HG03103 (cell line): Measurements from ENCODE around the gene RAC2.

Source experiments
- ATAC-seq: cut with Tn5 transposase; IDR thresholded peaks from one replicate; pipeline ENCODE4 v1.9.1; 2021; ENCODE audit warnings: low read depth; ENCODE audit not compliant: unreplicated experiment

RAC2 gene

GRCh38 chr22:37276776-37277175 lies 32.7 kb upstream of the RAC2 start:
- ATAC-seq, result no peak

- ATAC-seq, result no peak
Observed at GRCh38 chr22:37275622-37276021, 31.6 kb upstream of the RAC2 start.

- ATAC-seq, result no peak
Observed at GRCh38 chr22:37275134-37275533, 31.1 kb upstream of the RAC2 start.

- no peak for ATAC-seq
Observed at GRCh38 chr22:37274380-37274862, 30.4 kb upstream of the RAC2 start.

- no peak for ATAC-seq
Observed at GRCh38 chr22:37273846-37274225, 29.8 kb upstream of the RAC2 start.

- no peak for ATAC-seq
Observed at GRCh38 chr22:37273126-37273845, 29.2 kb upstream of the RAC2 start.

- ATAC-seq, result no peak
Observed at GRCh38 chr22:37270928-37271650, 27.0 kb upstream of the RAC2 start.

GRCh38 chr22:37269936-37270678 lies 26.0 kb upstream of the RAC2 start:
- no peak for ATAC-seq

GRCh38 chr22:37267661-37268413 lies 23.8 kb upstream of the RAC2 start:
- no peak for ATAC-seq

GRCh38 chr22:37267135-37267587 lies 23.1 kb upstream of the RAC2 start:
- peak; percentile 81 for ATAC-seq

GRCh38 chr22:37266581-37267134 lies 22.6 kb upstream of the RAC2 start:
- no peak for ATAC-seq

GRCh38 chr22:37263966-37264887 lies 20.2 kb upstream of the RAC2 start:
- ATAC-seq, result no peak

- no peak for ATAC-seq
Observed at GRCh38 chr22:37262346-37262745, 18.3 kb upstream of the RAC2 start.

- ATAC-seq, result no peak
Observed at GRCh38 chr22:37260901-37261336, 16.9 kb upstream of the RAC2 start.

- no peak for ATAC-seq
Observed at GRCh38 chr22:37260155-37260795, 16.2 kb upstream of the RAC2 start.

- ATAC-seq, result no peak
Observed at GRCh38 chr22:37259540-37260029, 15.5 kb upstream of the RAC2 start.

GRCh38 chr22:37258753-37259401 lies 14.8 kb upstream of the RAC2 start:
- no peak for ATAC-seq
